ENCODE measurements around the gene TOMM5.

Gene TOMM5

GRCh38 chr9:37622462-37622861, 30.1 kb upstream of the TOMM5 start:
- no peak for TF ChIP-seq CTCF (IDR thresholded peaks at IDR 0.05)
- Histone ChIP-seq H3K36me3 (ENCODE audit: control insufficient read depth, insufficient read depth, low read length) (no peaks in the 10 kb centered on the region), H2AFZ (peak overlapping the region; percentile 28), H3K4me1 (no peaks in the 10 kb centered on the region), H3K4me3 (ENCODE audit: low read depth, low read length) (no peak overlapping the region), H3K4me2 (ENCODE audit: low read length) (no peak overlapping the region), H3K27me3 (ENCODE audit: control insufficient read depth, insufficient read depth, low read length) (no peaks in the 10 kb centered on the region), H3K27ac (no peak overlapping the region), H3K9me3 (ENCODE audit: control insufficient read depth, low read length) (no peaks in the 10 kb centered on the region), H3K9ac (no peak overlapping the region), H3K79me2 (no peaks in the 10 kb centered on the region)

- no peak overlapping the region for H3K4me2 ChIP-seq (ENCODE audit: low read length)
These were observed 29.1 kb upstream of the TOMM5 start for GRCh38 chr9:37621273-37622121.

GRCh38 chr9:37620396-37620795, 28.0 kb upstream of the TOMM5 start:
- no peaks in the 10 kb centered on the region for H3K27me3 ChIP-seq (ENCODE audit: control insufficient read depth, insufficient read depth, low read length)
- H3K9me3 ChIP-seq (ENCODE audit: control insufficient read depth, low read length), result no peaks in the 10 kb centered on the region
- no peaks in the 10 kb centered on the region for H3K36me3 ChIP-seq (ENCODE audit: control insufficient read depth, insufficient read depth, low read length)
- no peak overlapping the region for H3K4me2 ChIP-seq (ENCODE audit: low read length)
- no peaks in the 10 kb centered on the region for H3K4me1 ChIP-seq
- no peak overlapping the region for H2AFZ ChIP-seq
- H3K4me3 ChIP-seq (ENCODE audit: low read depth, low read length), result no peak overlapping the region
- H3K9ac ChIP-seq, result no peak overlapping the region
- H3K79me2 ChIP-seq, result no peaks in the 10 kb centered on the region
- no peak overlapping the region for H3K27ac ChIP-seq
- TF ChIP-seq CTCF (IDR thresholded peaks at IDR 0.05), result no peak

More at GRCh38 chr9:37621273-37622121, 29.1 kb upstream of the TOMM5 start:
- H3K4me3 ChIP-seq (ENCODE audit: low read depth, low read length), result no peak overlapping the region
- peak overlapping the region; percentile 29 for H2AFZ ChIP-seq
- TF ChIP-seq CTCF (IDR thresholded peaks at IDR 0.05), result no peak
- no peaks in the 10 kb centered on the region for H3K4me1 ChIP-seq
- H3K36me3 ChIP-seq (ENCODE audit: control insufficient read depth, insufficient read depth, low read length), result no peaks in the 10 kb centered on the region
- no peaks in the 10 kb centered on the region for H3K9me3 ChIP-seq (ENCODE audit: control insufficient read depth, low read length)
- H3K27ac ChIP-seq, result no peak overlapping the region
- no peaks in the 10 kb centered on the region for H3K79me2 ChIP-seq
- no peaks in the 10 kb centered on the region for H3K27me3 ChIP-seq (ENCODE audit: control insufficient read depth, insufficient read depth, low read length)
- H3K9ac ChIP-seq, result no peak overlapping the region

GRCh38 chr9:37619806-37620205, 27.4 kb upstream of the TOMM5 start:
- Histone ChIP-seq H3K36me3 (ENCODE audit: control insufficient read depth, insufficient read depth, low read length) (no peaks in the 10 kb centered on the region), H3K4me1 (no peaks in the 10 kb centered on the region)
- no peak for TF ChIP-seq CTCF (IDR thresholded peaks at IDR 0.05)

DNA sequence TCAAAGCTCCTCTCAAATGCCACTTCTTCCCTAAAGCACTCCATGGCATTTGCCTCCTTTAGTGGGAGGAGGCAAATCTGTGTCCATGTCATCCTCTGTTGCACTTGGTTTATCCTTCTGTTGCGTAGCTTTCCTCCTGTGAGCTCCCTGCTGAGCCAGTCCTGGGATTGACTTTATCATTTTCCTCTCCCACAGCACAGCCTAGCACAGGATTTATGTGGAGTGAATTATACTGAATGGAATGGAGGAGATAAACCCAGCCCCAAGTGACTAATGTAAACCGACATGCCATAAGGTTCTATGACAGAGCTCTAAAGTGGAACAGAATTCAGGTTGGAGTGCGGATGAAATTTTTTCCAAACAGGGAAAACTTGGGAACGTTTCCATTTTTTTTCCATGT, 26.4 kb upstream of the TOMM5 start:
- no peaks in the 10 kb centered on the region for H3K9me3 ChIP-seq (ENCODE audit: control insufficient read depth, low read length)
- H3K27ac ChIP-seq, result no peak overlapping the region
- H3K36me3 ChIP-seq (ENCODE audit: control insufficient read depth, insufficient read depth, low read length), result no peaks in the 10 kb centered on the region
- H3K4me1 ChIP-seq, result no peaks in the 10 kb centered on the region
- no peak overlapping the region for H3K4me3 ChIP-seq (ENCODE audit: low read depth, low read length)
- no peak for TF ChIP-seq CTCF (IDR thresholded peaks at IDR 0.05)
- no peak overlapping the region for H2AFZ ChIP-seq
- H3K79me2 ChIP-seq, result no peaks in the 10 kb centered on the region
- H3K4me2 ChIP-seq (ENCODE audit: low read length), result no peak overlapping the region
- H3K9ac ChIP-seq, result no peak overlapping the region
- H3K27me3 ChIP-seq (ENCODE audit: control insufficient read depth, insufficient read depth, low read length), result no peaks in the 10 kb centered on the region

More at GRCh38 chr9:37619806-37620205, 27.4 kb upstream of the TOMM5 start:
- no peak overlapping the region for H3K4me3 ChIP-seq (ENCODE audit: low read depth, low read length)
- H3K9ac ChIP-seq, result no peak overlapping the region
- H3K79me2 ChIP-seq, result no peaks in the 10 kb centered on the region
- no peak overlapping the region for H2AFZ ChIP-seq
- no peak overlapping the region for H3K27ac ChIP-seq
- H3K9me3 ChIP-seq (ENCODE audit: control insufficient read depth, low read length), result no peaks in the 10 kb centered on the region
- H3K4me2 ChIP-seq (ENCODE audit: low read length), result no peak overlapping the region
- H3K27me3 ChIP-seq (ENCODE audit: control insufficient read depth, insufficient read depth, low read length), result no peaks in the 10 kb centered on the region

Measured in parathyroid adenoma (tissue), 2 donors.